Panc1 (cell line): ENCODE data around the gene TFCP2L1. TPM values are rescaled to one million over a fixed set of nuclear protein-coding genes. Genes with fewer than 3 reads are reported as not detected.
"Not testable (repeated sequence)": the region's sequence is repeated elsewhere in the genome, so short reads cannot be mapped to it uniquely, and the experiment has no call there.

Experiments used
- ATAC-seq: fragments of 200-7000 bp; cut with Tn5 transposase; 2 replicates; pipeline ENCODE4 v1.9.1; 2020; ENCODE audit warnings: mild to moderate bottlenecking, moderate library complexity
- BruUV-seq: library from RNA; stranded (reverse); fragments of 400-500 nt; replicated peaks from 2 replicates; lab custom pipeline; 2021; lab: Mats Ljungman, UMichigan
- CTCF ChIA-PET: fragments of 300-600 bp; sonication (Branson Sonifier 250); formaldehyde crosslinking; loops from one replicate; lab custom pipeline; 2022; ENCODE audit warnings: antibody characterized with exemption; lab: Charles Lee
- POLR2A ChIA-PET: fragments of 300-600 bp; sonication (Branson Sonifier 250); formaldehyde crosslinking; loops from one replicate; lab custom pipeline; 2022; ENCODE audit warnings: antibody characterized with exemption; lab: Charles Lee
- DNase-seq: peaks from one replicate; pipeline ENCODE4 v3.0.0-alpha.2; 2010; ENCODE audit warnings: low read depth, low spot score
- H3K27ac ChIP-seq: 2 replicates; pipeline ENCODE4 v1.5.1; 2011; ENCODE audit warnings: mild to moderate bottlenecking, low read length, inconsistent platforms
- H3K27me3 ChIP-seq: fragments of 200-500 bp; sonication (Bioruptor generic); 2 replicates; pipeline ENCODE4 v1.6.0; 2014; ENCODE audit warnings: low read length, inconsistent platforms; ENCODE audit not compliant: control insufficient read depth, insufficient read depth
- H3K36me3 ChIP-seq: fragments of 200-500 bp; sonication (Bioruptor generic); 2 replicates; pipeline ENCODE4 v1.5.1; 2014; ENCODE audit warnings: inconsistent platforms, mild to moderate bottlenecking, low read length, moderate library complexity; ENCODE audit not compliant: control insufficient read depth, insufficient read depth
- H3K4me1 ChIP-seq: 2 replicates; pipeline ENCODE4 v1.5.1; 2011; ENCODE audit warnings: inconsistent platforms, mild to moderate bottlenecking, low read length, moderate library complexity; ENCODE audit not compliant: control insufficient read depth, insufficient read depth
- H3K4me3 ChIP-seq, 2 experiments: 2 replicates each; pipeline ENCODE4 v1.5.1; 2011 to 2012; ENCODE audit warnings: low read depth in 2 of 2, low read length in 2 of 2, mild to moderate bottlenecking in 2 of 2, inconsistent platforms in 1 of 2, moderate library complexity in 1 of 2
- H3K9me3 ChIP-seq: fragments of 200-500 bp; sonication (Bioruptor generic); 2 replicates; pipeline ENCODE4 v1.5.1; 2014; ENCODE audit warnings: low read depth, mild to moderate bottlenecking, inconsistent platforms, low read length, moderate library complexity; ENCODE audit not compliant: control insufficient read depth, insufficient read depth
- POLR2AphosphoS5 ChIP-seq: IDR thresholded peaks from 2 replicates; pipeline ENCODE4 v1.6.1; 2012; ENCODE audit warnings: mild to moderate bottlenecking, low read depth, low read length, moderate library complexity
- SIN3A ChIP-seq: IDR thresholded peaks from 2 replicates; pipeline ENCODE4 v1.6.1; 2012; ENCODE audit warnings: low read depth, mild to moderate bottlenecking, low read length, moderate library complexity, borderline replicate concordance; ENCODE audit not compliant: insufficient read depth
- TCF7L2 ChIP-seq: IDR thresholded peaks from 2 replicates; pipeline ENCODE4 v1.6.1; 2011; ENCODE audit warnings: mild to moderate bottlenecking, low read depth, low read length, inconsistent platforms
- in situ Hi-C: cut with HindIII; loops from 2 replicates; pipeline ENCODE4 v1.10.0; 2016; ENCODE audit warnings: low sequenced_read_pairs, low pct_unique_long_range_greater_than_20kb
- intact Hi-C: fragments of 100-400 bp; cut with micrococcal nuclease; formaldehyde crosslinking; loops from one replicate; pipeline ENCODE4 v1.10.0; 2022; ENCODE audit not compliant: unreplicated experiment
- total RNA-seq: library from RNA; stranded (reverse); gene quantifications from one replicate; pipeline ENCODE4 v1.2.1, GENCODE V29; 2021; ENCODE audit not compliant: unreplicated experiment
- TF ChIP-seq, protein P1 (sequence below), 2 experiments: IDR thresholded peaks; 2 replicates each; pipeline ENCODE4 v1.6.1; 2011 to 2012; ENCODE audit warnings: low read depth in 2 of 2, control low read depth in 1 of 2, low read length in 1 of 2, mild to moderate bottlenecking in 1 of 2, moderate library complexity in 1 of 2; ENCODE audit not compliant: insufficient read depth in 1 of 2
- TF ChIP-seq, protein P2 (sequence below): fragments of 450-650 bp; IDR thresholded peaks from 2 replicates; pipeline ENCODE4 v1.5.1; 2017; ENCODE audit warnings: mild to moderate bottlenecking

TFCP2L1 gene
- total RNA-seq, 1 experiment from 2014 or later: 4.9 TPM

DNA sequence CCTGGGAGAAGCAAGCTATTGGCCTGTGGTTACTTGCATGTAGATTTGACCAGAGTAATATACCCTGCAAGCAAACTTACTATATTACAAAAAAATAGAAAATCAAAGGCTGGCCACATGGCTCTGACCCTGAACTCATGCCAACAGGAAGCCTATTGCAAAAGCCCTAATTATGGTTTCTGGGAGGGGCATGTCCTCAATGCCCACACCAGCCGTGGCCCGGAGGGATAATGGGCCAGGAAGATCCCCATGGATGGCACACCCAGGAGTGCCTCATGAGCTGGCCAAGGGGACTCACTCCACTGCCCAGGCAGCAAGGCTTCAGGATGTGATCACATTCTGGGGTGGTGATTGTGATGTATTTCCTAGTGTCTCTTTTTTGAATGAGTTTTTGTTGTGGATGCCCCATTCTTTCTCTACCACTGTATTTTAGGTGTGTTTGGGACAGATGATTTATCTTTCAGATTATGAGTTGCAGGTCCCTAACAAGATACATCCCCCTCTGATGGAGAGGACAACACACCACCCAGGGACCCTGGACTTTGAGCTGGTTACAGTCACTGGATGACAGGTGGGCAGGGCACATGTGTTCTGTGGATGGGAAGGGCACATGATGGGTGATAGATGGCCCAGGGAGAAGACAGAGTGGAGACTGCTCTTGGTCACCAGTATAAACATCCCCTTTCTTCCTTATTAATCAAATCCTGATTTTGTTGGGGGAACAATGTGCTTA lies 18.7 kb upstream of the TFCP2L1 start:
- ChIA-PET CTCF (interaction anchor here (0.7 kb wide), 1 partner anchor 212 kb away, joined by 4 read pairs; no protein-coding TSS in a partner anchor), POLR2A (no interaction called here)
- no peak overlapping the region for H3K27ac ChIP-seq
- no peak for ATAC-seq
- in situ Hi-C loops (no loop called here), intact Hi-C loops (no loop called here)
- H3K36me3 ChIP-seq: no peaks in the 10 kb centered on the region
- H3K9me3 ChIP-seq: no peaks in the 10 kb centered on the region
- H3K27me3 ChIP-seq: peaks cover 8% of the 10 kb centered on the region
- no peaks in the 10 kb centered on the region for H3K4me1 ChIP-seq
- BruUV-seq: no TSS peak
- no peak overlapping the region for H3K4me3 ChIP-seq
- TF ChIP-seq SIN3A: no peak
- no peak for TF ChIP-seq POLR2AphosphoS5
- TF ChIP-seq, protein P1, sequence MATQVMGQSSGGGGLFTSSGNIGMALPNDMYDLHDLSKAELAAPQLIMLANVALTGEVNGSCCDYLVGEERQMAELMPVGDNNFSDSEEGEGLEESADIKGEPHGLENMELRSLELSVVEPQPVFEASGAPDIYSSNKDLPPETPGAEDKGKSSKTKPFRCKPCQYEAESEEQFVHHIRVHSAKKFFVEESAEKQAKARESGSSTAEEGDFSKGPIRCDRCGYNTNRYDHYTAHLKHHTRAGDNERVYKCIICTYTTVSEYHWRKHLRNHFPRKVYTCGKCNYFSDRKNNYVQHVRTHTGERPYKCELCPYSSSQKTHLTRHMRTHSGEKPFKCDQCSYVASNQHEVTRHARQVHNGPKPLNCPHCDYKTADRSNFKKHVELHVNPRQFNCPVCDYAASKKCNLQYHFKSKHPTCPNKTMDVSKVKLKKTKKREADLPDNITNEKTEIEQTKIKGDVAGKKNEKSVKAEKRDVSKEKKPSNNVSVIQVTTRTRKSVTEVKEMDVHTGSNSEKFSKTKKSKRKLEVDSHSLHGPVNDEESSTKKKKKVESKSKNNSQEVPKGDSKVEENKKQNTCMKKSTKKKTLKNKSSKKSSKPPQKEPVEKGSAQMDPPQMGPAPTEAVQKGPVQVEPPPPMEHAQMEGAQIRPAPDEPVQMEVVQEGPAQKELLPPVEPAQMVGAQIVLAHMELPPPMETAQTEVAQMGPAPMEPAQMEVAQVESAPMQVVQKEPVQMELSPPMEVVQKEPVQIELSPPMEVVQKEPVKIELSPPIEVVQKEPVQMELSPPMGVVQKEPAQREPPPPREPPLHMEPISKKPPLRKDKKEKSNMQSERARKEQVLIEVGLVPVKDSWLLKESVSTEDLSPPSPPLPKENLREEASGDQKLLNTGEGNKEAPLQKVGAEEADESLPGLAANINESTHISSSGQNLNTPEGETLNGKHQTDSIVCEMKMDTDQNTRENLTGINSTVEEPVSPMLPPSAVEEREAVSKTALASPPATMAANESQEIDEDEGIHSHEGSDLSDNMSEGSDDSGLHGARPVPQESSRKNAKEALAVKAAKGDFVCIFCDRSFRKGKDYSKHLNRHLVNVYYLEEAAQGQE (IDR thresholded peaks at IDR 0.05; ENCODE audit: insufficient read depth in 1 of 2, low read depth in 2 of 2, low read length in 1 of 2): no peak
- TF ChIP-seq, protein P2, sequence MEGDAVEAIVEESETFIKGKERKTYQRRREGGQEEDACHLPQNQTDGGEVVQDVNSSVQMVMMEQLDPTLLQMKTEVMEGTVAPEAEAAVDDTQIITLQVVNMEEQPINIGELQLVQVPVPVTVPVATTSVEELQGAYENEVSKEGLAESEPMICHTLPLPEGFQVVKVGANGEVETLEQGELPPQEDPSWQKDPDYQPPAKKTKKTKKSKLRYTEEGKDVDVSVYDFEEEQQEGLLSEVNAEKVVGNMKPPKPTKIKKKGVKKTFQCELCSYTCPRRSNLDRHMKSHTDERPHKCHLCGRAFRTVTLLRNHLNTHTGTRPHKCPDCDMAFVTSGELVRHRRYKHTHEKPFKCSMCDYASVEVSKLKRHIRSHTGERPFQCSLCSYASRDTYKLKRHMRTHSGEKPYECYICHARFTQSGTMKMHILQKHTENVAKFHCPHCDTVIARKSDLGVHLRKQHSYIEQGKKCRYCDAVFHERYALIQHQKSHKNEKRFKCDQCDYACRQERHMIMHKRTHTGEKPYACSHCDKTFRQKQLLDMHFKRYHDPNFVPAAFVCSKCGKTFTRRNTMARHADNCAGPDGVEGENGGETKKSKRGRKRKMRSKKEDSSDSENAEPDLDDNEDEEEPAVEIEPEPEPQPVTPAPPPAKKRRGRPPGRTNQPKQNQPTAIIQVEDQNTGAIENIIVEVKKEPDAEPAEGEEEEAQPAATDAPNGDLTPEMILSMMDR: no peak
- no peak for TF ChIP-seq TCF7L2
- DNase-seq: no peak

DNA sequence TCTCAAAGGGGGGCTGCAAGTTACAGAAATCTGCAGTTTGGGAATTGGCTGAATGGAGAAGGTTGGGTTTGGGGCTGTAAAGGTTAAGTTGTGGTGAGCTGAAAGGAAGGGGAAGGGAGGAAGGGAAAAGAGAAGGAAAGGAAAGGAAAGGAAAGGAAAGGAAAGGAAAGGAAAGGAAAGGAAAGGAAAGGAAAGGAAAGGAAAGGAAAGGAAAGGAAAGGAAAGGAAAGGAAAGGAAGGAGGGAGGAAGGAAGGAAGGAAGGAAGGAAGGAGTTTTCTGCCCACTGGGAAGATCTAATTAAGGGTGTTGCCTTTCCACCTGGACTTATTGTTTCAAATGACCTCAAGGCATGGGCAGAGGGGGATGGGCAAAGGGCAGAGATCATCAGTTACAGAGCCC lies 16.2 kb upstream of the TFCP2L1 start:
- H3K9me3 ChIP-seq, H3K27ac ChIP-seq, in situ Hi-C loops, BruUV-seq, DNase-seq, H3K4me3 ChIP-seq, H3K4me1 ChIP-seq, H3K27me3 ChIP-seq, H3K36me3 ChIP-seq, POLR2A ChIA-PET, ATAC-seq, CTCF ChIA-PET, intact Hi-C loops: not testable (repeated sequence)

GRCh38 chr2:121298476-121298875 lies 13.5 kb upstream of the TFCP2L1 start:
- ATAC-seq (no peak), DNase-seq (no peak)
- POLR2A ChIA-PET: interaction anchor here (0.6 kb wide), 1 partner anchor 81 kb away, joined by 6 read pairs; no protein-coding TSS in a partner anchor
- H3K4me3 ChIP-seq: no peak overlapping the region
- H3K36me3 ChIP-seq: no peaks in the 10 kb centered on the region
- in situ Hi-C loops (no loop called here), intact Hi-C loops (no loop called here)
- no peaks in the 10 kb centered on the region for H3K4me1 ChIP-seq
- CTCF ChIA-PET: interaction anchor here (0.6 to 0.9 kb wide), 2 partner anchors 51 to 59 kb away, joined by 3 to 4 read pairs; no protein-coding TSS in a partner anchor
- TF ChIP-seq, protein P2: no peak
- TF ChIP-seq SIN3A (no peak), POLR2AphosphoS5 (no peak), TCF7L2 (no peak)
- TF ChIP-seq, protein P1 (IDR thresholded peaks at IDR 0.05; ENCODE audit: insufficient read depth in 1 of 2, low read depth in 2 of 2, low read length in 1 of 2): no peak
- no TSS peak for BruUV-seq
- H3K9me3 ChIP-seq: no peaks in the 10 kb centered on the region
- H3K27me3 ChIP-seq: no peaks in the 10 kb centered on the region; the same call in none of the 2 replicates
- H3K27ac ChIP-seq: no peak overlapping the region
